Measurements from ENCODE around the gene ELP4.

DNA sequence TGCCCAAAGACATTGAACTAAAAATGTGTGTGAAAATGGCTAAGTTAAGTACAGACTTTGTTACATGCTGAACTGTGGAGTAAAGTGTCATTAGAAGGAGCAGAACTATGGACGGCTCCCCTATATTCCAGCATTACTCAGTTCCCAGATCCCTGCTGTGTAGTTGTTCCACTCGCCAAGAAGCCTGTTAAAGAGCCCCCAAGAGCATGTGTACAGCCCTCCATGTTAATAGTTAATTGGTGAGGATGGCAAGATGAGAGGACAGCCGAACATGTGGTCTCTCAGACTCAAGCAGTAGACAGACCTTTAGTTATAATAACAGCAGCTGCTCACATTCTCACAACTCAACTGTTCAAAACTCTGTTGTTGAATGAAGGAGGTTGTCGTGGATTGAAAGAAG lies 127.4 kb downstream of the ELP4 start:
- no peak for TF ChIP-seq EZH2 (IDR thresholded peaks at IDR 0.05; ENCODE audit: borderline replicate concordance)
- TF ChIP-seq, protein P1, sequence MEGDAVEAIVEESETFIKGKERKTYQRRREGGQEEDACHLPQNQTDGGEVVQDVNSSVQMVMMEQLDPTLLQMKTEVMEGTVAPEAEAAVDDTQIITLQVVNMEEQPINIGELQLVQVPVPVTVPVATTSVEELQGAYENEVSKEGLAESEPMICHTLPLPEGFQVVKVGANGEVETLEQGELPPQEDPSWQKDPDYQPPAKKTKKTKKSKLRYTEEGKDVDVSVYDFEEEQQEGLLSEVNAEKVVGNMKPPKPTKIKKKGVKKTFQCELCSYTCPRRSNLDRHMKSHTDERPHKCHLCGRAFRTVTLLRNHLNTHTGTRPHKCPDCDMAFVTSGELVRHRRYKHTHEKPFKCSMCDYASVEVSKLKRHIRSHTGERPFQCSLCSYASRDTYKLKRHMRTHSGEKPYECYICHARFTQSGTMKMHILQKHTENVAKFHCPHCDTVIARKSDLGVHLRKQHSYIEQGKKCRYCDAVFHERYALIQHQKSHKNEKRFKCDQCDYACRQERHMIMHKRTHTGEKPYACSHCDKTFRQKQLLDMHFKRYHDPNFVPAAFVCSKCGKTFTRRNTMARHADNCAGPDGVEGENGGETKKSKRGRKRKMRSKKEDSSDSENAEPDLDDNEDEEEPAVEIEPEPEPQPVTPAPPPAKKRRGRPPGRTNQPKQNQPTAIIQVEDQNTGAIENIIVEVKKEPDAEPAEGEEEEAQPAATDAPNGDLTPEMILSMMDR (IDR thresholded peaks at IDR 0.05; ENCODE audit: poor library complexity), result no peak
